ENCODE results near the gene ASIC5. TPM values are rescaled to one million over a fixed set of nuclear protein-coding genes. Genes with fewer than 3 reads are reported as not detected.
"Not testable (repeated sequence)": the region's sequence is repeated elsewhere in the genome, so short reads cannot be mapped to it uniquely, and the experiment has no call there.

ASIC5 gene
- total RNA-seq, 6 experiments from 2014 or later, result not detected

DNA sequence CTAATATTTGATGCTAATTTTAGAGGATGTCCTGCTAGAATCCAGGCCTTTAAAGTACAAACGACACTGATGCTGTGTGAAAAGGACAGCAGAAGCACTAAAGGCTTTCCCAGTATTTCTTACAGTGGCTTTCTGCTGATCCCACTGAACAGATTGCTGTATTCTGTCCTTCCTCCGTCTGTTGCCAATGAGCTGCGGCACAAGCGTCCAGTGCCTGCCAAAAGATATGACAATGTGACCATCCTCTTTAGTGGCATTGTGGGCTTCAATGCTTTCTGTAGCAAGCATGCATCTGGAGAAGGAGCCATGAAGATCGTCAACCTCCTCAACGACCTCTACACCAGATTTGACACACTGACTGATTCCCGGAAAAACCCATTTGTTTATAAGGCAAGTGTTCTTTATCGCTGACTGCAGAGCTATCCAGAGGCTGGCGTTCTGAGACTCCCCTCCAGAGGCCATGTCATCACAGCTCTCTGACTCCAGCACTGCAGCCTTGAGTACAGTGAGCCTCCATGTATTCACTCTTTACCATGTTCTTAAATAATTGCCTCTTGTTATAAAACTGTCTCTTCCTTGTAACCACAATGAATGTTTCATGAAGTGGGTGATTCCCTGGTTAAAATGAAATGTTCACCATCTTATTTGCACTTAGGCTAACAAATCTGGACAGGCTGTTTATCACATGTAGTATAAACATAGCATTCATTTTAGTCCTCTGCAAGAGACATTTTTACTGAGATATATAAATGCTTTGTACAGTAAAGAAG is 63.7 kb downstream of the ASIC5 start:
- DNase-seq, result peak; percentile 6

GRCh38 chr4:155800685-155801343 is 65.3 kb downstream of the ASIC5 start:
- no peaks in the 10 kb centered on the region for H3K9me3 Mint-ChIP-seq
- DNase-seq, result no peak
- no peaks in the 10 kb centered on the region for H3K27me3 Mint-ChIP-seq (ENCODE audit: insufficient read depth)
- H3K27ac Mint-ChIP-seq, result no peak overlapping the region
- no peak overlapping the region for H3K4me3 Mint-ChIP-seq
- TF ChIP-seq, protein P1, sequence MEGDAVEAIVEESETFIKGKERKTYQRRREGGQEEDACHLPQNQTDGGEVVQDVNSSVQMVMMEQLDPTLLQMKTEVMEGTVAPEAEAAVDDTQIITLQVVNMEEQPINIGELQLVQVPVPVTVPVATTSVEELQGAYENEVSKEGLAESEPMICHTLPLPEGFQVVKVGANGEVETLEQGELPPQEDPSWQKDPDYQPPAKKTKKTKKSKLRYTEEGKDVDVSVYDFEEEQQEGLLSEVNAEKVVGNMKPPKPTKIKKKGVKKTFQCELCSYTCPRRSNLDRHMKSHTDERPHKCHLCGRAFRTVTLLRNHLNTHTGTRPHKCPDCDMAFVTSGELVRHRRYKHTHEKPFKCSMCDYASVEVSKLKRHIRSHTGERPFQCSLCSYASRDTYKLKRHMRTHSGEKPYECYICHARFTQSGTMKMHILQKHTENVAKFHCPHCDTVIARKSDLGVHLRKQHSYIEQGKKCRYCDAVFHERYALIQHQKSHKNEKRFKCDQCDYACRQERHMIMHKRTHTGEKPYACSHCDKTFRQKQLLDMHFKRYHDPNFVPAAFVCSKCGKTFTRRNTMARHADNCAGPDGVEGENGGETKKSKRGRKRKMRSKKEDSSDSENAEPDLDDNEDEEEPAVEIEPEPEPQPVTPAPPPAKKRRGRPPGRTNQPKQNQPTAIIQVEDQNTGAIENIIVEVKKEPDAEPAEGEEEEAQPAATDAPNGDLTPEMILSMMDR (IDR thresholded peaks at IDR 0.05), result no peak
- no peaks in the 10 kb centered on the region for H3K36me3 Mint-ChIP-seq (ENCODE audit: low read depth)
- H3K4me1 Mint-ChIP-seq (ENCODE audit: low read depth), result peaks cover 11% of the 10 kb centered on the region; the same call in 1 of the 2 replicates

More for the DNA sequence above, 63.7 kb downstream of the ASIC5 start:
- H3K9me3 Mint-ChIP-seq, result no peaks in the 10 kb centered on the region
- H3K4me1 Mint-ChIP-seq (ENCODE audit: low read depth), result peaks cover 11% of the 10 kb centered on the region; the same call in 1 of the 2 replicates
- H3K36me3 Mint-ChIP-seq (ENCODE audit: low read depth), result no peaks in the 10 kb centered on the region
- no peak overlapping the region for H3K27ac Mint-ChIP-seq
- H3K27me3 Mint-ChIP-seq (ENCODE audit: insufficient read depth), result no peaks in the 10 kb centered on the region
- TF ChIP-seq, protein P1 (IDR thresholded peaks at IDR 0.05), result no peak
- H3K4me3 Mint-ChIP-seq, result no peak overlapping the region

DNA sequence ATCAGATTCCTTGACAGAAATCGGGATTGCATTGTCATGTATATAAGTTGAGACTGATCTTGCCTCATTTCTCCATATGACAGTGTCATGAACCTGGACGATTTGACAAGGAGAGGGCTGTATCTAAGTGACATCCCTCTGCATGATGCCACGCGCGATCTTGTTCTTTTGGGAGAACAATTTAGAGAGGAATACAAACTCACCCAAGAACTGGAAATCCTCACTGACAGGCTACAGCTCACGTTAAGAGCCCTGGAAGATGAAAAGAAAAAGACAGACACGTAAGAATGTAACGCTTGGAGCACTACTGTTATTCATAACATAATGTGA is 66.3 kb downstream of the ASIC5 start:
- H3K27me3 Mint-ChIP-seq (ENCODE audit: insufficient read depth), result no peaks in the 10 kb centered on the region
- no peak for DNase-seq
- H3K4me1 Mint-ChIP-seq (ENCODE audit: low read depth), result peaks cover 1% of the 10 kb centered on the region; the same call in 1 of the 2 replicates
- no peak overlapping the region for H3K4me3 Mint-ChIP-seq
- no peak overlapping the region for H3K27ac Mint-ChIP-seq
- no peaks in the 10 kb centered on the region for H3K36me3 Mint-ChIP-seq (ENCODE audit: low read depth)
- TF ChIP-seq, protein P1 (IDR thresholded peaks at IDR 0.05), result no peak
- H3K9me3 Mint-ChIP-seq, result no peaks in the 10 kb centered on the region

DNA sequence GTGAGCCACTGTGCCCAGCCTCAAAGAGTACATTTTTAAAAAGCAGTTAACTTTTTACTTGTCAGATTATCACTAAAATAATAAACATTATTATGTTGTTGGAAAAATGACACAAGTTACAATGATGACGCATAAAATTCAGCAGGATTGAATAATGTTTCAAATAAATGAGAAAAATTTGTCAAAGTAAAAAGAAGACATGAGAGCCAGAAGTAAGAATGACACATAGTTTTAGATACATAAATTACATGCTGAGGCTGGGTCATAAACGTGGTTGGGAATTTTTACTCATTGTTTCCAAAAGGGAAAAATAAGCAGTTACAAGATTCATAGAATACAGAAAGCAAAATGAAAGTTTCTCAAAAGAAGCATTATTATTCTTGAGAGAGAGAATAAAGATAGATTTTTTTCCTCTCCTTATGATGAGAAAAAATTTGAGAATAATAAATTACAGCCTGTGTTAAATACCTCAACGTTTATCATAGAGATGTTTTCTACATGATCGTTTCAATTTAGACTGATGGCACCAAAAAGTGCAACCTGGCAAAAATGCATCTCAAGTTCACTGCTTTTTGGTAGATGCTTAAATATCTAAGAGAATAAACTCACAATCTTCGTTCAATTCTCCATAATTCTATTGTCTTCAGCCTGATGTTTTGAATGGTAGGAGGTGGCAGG is 66.8 kb downstream of the ASIC5 start:
- no peak for DNase-seq
- H3K27me3 Mint-ChIP-seq (ENCODE audit: insufficient read depth), result no peaks in the 10 kb centered on the region
- no peaks in the 10 kb centered on the region for H3K4me1 Mint-ChIP-seq (ENCODE audit: low read depth)
- H3K9me3 Mint-ChIP-seq, result no peaks in the 10 kb centered on the region
- TF ChIP-seq, protein P1 (IDR thresholded peaks at IDR 0.05), result no peak
- H3K4me3 Mint-ChIP-seq, result no peak overlapping the region
- H3K27ac Mint-ChIP-seq, result no peak overlapping the region
- no peaks in the 10 kb centered on the region for H3K36me3 Mint-ChIP-seq (ENCODE audit: low read depth)

DNA sequence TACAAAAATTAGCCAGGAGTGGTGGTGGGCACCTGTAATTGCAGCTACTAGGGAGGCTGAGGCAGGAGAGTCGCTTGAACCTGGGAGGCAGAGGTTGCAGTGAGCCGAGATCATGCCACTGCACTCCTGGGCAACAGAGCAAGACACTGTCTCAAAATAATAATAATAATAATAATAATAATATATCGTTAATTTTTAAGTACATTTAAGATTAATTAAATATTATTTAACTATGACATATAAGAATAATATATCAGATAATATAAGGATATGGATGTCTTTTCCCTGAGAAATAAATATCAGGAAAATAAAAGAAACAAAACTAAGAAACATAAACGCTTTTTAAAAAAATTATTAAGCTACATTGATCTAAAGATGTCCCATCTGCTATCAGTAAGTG is 68.5 kb downstream of the ASIC5 start:
- not testable (repeated sequence) for H3K27me3 Mint-ChIP-seq (ENCODE audit: insufficient read depth); H3K4me1 Mint-ChIP-seq (ENCODE audit: low read depth); H3K36me3 Mint-ChIP-seq (ENCODE audit: low read depth); DNase-seq; H3K27ac Mint-ChIP-seq; H3K9me3 Mint-ChIP-seq; H3K4me3 Mint-ChIP-seq

DNA sequence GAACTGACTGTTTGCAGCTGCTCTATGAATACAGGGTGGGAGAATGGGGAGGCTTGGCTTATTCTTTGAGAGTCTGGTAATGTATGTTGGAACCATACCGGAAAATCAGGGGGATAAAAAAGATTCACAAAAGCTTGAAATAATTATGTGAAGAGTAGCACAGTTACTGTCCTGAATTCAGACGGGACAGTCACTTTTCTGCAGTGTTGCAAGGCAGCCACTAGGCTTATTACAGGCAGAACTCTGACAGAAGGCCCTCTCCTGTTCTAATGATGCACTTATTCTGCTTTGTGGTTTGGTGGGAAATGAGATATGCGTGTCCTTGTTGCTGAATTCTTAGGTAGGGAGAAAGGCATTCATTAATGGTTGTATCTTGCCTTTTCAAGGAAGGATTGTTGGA is 70.1 kb downstream of the ASIC5 start:
- no peaks in the 10 kb centered on the region for H3K9me3 Mint-ChIP-seq
- TF ChIP-seq, protein P1 (IDR thresholded peaks at IDR 0.05), result peak; percentile 59
- no peak overlapping the region for H3K27ac Mint-ChIP-seq
- no peaks in the 10 kb centered on the region for H3K36me3 Mint-ChIP-seq (ENCODE audit: low read depth)
- H3K4me3 Mint-ChIP-seq, result no peak overlapping the region
- no peaks in the 10 kb centered on the region for H3K27me3 Mint-ChIP-seq (ENCODE audit: insufficient read depth)
- DNase-seq, result peak; percentile 38
- H3K4me1 Mint-ChIP-seq (ENCODE audit: low read depth), result no peaks in the 10 kb centered on the region

Data from HFFc6 (cell line).